Activated T-helper 1 cell treated with anti-CD3 and anti-CD28 coated beads, Interleukin-12 subunit alpha, Interleukin-12 subunit beta, Interleukin-2, Interleukin-4 antibody, amounts not matched to agents 30 ng/mL and 10 ng/mL and 1 ng/mL, durations not matched to agents 14 hours and 24 hours and 36 hours (primary cell): ENCODE results near the gene PSAT1. TPM values are rescaled to one million over a fixed set of nuclear protein-coding genes. Genes with fewer than 3 reads are reported as not detected.
A peak's percentile ranks its signal among the peaks of the same experiment; 100 is the strongest.

Experiments
- DNase-seq: peaks from one replicate; pipeline ENCODE4 v3.0.0; 2021; ENCODE audit warnings: low spot score
- H3K27ac Mint-ChIP-seq: one replicate; pipeline ENCODE4 v1.8.0; 2021; ENCODE audit warnings: mild to moderate bottlenecking, mixed read lengths
- H3K27me3 Mint-ChIP-seq: one replicate; pipeline ENCODE4 v1.8.0; 2022; ENCODE audit warnings: mild to moderate bottlenecking, moderate library complexity, mixed read lengths; ENCODE audit not compliant: insufficient read depth
- H3K36me3 Mint-ChIP-seq: one replicate; pipeline ENCODE4 v1.8.0; 2021; ENCODE audit warnings: low read depth, mixed read lengths
- H3K4me1 Mint-ChIP-seq: one replicate; pipeline ENCODE4 v1.8.0; 2021; ENCODE audit warnings: low read depth, mixed read lengths
- H3K4me3 Mint-ChIP-seq: one replicate; pipeline ENCODE4 v1.8.0; 2021; ENCODE audit warnings: mild to moderate bottlenecking, moderate library complexity, mixed read lengths
- H3K9me3 Mint-ChIP-seq: one replicate; pipeline ENCODE4 v1.8.0; 2021; ENCODE audit warnings: mixed read lengths
- intact Hi-C: fragments of 100-400 bp; cut with micrococcal nuclease; formaldehyde crosslinking; loops from one replicate; pipeline ENCODE4 v1.15.1; 2024
- total RNA-seq: library from RNA; stranded (reverse); gene quantifications from 2 replicates; pipeline ENCODE4 v1.2.3, GENCODE V29; 2022

The PSAT1 gene
- total RNA-seq, 1 donor from 2014 or later, result 85.7 TPM

DNA sequence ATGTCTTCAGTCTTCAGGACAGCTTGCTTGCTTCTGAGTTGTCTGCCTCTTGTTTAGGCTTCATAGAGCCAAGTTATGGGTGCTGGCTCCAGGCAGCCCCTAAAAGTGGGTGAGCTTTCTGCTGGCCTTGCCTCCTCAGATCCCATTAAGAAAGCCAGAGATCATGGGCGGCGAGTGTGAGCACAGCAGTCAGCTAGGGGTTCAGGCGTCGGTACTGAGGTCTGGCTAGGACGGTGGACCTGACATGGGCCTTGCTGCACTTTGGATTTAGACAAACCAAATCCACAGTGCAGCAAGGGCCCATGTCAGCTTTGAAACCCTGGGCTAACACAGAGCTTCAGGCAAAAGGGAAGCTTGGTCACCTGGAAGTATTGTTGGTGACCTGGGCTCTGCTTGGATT is 17.6 kb downstream of the PSAT1 start:
- peaks cover 52% of the 10 kb centered on the region for H3K36me3 Mint-ChIP-seq
- no peaks in the 10 kb centered on the region for H3K9me3 Mint-ChIP-seq
- no peak overlapping the region for H3K27ac Mint-ChIP-seq
- no peaks in the 10 kb centered on the region for H3K27me3 Mint-ChIP-seq
- intact Hi-C loops, result no loop called here
- no peak for DNase-seq
- H3K4me1 Mint-ChIP-seq, result no peaks in the 10 kb centered on the region
- no peak overlapping the region for H3K4me3 Mint-ChIP-seq

DNA sequence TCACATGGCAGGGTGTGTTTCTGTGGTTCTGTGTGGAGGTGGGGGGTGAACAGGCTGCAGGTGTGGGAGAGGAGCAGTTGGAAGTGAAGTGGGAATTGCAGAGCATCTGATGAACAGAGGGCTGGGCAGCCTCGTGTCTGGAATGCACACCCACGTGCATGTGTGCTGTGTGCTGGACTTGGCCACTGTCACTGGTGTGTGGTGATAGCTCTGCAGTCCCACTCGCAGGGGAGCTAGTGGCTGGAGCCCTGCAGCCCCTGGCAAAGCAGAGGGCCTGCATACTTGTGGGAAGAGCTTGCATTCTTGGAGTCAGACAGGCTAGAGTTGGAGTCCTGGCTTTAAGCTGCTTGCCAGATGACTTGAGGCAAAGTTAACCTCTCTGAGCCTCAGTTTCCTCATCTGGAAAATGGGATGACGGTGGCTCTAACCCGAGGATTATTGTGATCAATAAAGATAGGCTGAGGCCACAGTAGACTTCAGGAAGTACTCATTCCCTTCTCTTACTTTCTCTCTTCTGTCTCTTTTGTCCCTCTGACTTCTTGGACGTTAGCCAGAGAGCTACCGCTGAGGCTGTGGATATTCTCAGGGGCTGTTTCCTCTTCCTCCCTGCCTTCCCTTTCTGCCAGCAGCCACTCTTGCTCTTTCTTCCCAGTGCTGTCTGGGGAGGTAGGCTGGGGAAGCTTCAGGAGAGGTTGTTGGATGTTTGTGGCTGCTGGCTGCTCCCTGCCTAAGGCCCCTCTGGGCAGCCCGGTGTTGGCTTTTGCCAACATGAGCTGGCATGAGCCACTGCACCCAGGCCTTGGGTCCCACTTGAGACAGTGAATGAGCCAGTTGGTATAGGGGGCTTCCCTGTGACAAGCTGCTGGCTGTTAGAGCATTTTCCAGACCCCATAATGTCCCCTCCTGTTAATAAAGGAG is 18.3 kb downstream of the PSAT1 start:
- Mint-ChIP-seq H3K27ac (no peak overlapping the region), H3K36me3 (peaks cover 55% of the 10 kb centered on the region), H3K4me3 (no peak overlapping the region), H3K4me1 (no peaks in the 10 kb centered on the region), H3K27me3 (no peaks in the 10 kb centered on the region), H3K9me3 (no peaks in the 10 kb centered on the region)
- DNase-seq, result no peak
- intact Hi-C loops, result no loop called here

GRCh38 chr9:78316166-78316892 is 19.4 kb downstream of the PSAT1 start:
- Mint-ChIP-seq H3K27ac (no peak overlapping the region), H3K9me3 (no peaks in the 10 kb centered on the region), H3K27me3 (no peaks in the 10 kb centered on the region), H3K36me3 (peaks cover 57% of the 10 kb centered on the region), H3K4me1 (no peaks in the 10 kb centered on the region), H3K4me3 (no peak overlapping the region)
- no peak for DNase-seq
- intact Hi-C loops, result no loop called here

- DNase-seq, result no peak
- Mint-ChIP-seq H3K27ac (no peak overlapping the region), H3K4me3 (no peak overlapping the region), H3K36me3 (peaks cover 65% of the 10 kb centered on the region), H3K4me1 (no peaks in the 10 kb centered on the region), H3K27me3 (no peaks in the 10 kb centered on the region), H3K9me3 (no peaks in the 10 kb centered on the region)
- intact Hi-C loops, result no loop called here
Measured at GRCh38 chr9:78319197-78320029, 22.5 kb downstream of the PSAT1 start.

GRCh38 chr9:78320030-78320693 is 23.2 kb downstream of the PSAT1 start:
- H3K27ac Mint-ChIP-seq, result no peak overlapping the region
- peaks cover 2% of the 10 kb centered on the region for H3K4me1 Mint-ChIP-seq
- no peak overlapping the region for H3K4me3 Mint-ChIP-seq
- peaks cover 66% of the 10 kb centered on the region for H3K36me3 Mint-ChIP-seq
- H3K27me3 Mint-ChIP-seq, result no peaks in the 10 kb centered on the region
- DNase-seq, result no peak
- H3K9me3 Mint-ChIP-seq, result no peaks in the 10 kb centered on the region
- intact Hi-C loops, result no loop called here

GRCh38 chr9:78320875-78321496 is 24.1 kb downstream of the PSAT1 start:
- DNase-seq, result no peak
- Mint-ChIP-seq H3K9me3 (no peaks in the 10 kb centered on the region), H3K4me1 (peaks cover 7% of the 10 kb centered on the region), H3K27me3 (no peaks in the 10 kb centered on the region), H3K4me3 (no peak overlapping the region), H3K27ac (no peak overlapping the region), H3K36me3 (peaks cover 69% of the 10 kb centered on the region)
- intact Hi-C loops, result no loop called here

DNA sequence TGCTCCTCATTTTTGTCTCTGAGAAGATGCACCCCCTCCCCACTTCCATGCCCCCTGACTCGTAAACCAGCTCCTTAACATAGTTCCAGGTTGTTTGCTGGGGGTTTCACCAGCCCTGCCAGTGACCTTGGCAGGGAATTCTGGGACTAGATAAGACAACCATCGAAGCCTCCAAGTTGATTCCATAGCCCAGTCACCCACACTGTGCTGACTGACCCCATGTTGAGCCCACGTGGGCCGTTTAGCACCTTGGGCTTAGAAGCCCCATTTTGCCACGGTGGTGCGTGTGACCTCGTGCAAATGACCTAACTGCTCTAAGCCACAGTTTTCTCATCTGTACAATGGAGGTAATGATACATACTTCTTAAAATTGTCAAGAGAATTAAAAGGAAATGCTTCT is 24.6 kb downstream of the PSAT1 start:
- Mint-ChIP-seq H3K36me3 (peaks cover 68% of the 10 kb centered on the region), H3K27me3 (no peaks in the 10 kb centered on the region), H3K27ac (no peak overlapping the region), H3K9me3 (no peaks in the 10 kb centered on the region), H3K4me3 (no peak overlapping the region), H3K4me1 (peaks cover 7% of the 10 kb centered on the region)
- intact Hi-C loops, result no loop called here
- DNase-seq, result no peak

GRCh38 chr9:78324068-78324650 is 27.2 kb downstream of the PSAT1 start:
- peaks cover 7% of the 10 kb centered on the region for H3K4me1 Mint-ChIP-seq

DNA sequence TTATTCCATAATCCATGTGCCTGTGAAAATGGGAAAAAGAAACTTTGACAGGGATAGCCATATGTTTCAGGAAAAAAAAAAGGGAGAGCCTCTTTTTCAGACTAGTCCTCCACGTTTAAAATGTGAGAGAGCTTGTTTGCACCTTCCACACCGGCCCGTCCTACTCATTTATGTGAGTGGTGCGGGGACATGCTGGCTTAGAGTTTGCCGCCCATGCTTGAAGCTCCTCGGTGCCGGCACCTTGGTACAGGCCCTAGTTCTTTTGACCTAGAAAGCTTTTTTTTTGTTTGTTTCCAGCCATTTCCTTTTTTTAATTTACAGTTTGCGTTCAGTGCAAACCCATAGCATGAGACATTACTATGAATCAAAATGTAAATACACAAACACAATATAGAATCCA is 27.8 kb downstream of the PSAT1 start:
- H3K9me3 Mint-ChIP-seq, result no peaks in the 10 kb centered on the region
- H3K27me3 Mint-ChIP-seq, result no peaks in the 10 kb centered on the region
- no peak for DNase-seq
- intact Hi-C loops, result no loop called here
- H3K4me1 Mint-ChIP-seq, result peaks cover 7% of the 10 kb centered on the region
- H3K36me3 Mint-ChIP-seq, result peaks cover 55% of the 10 kb centered on the region
- no peak overlapping the region for H3K4me3 Mint-ChIP-seq
- no peak overlapping the region for H3K27ac Mint-ChIP-seq

More at GRCh38 chr9:78324068-78324650, 27.2 kb downstream of the PSAT1 start:
- no peak for DNase-seq
- intact Hi-C loops, result no loop called here
- Mint-ChIP-seq H3K27me3 (no peaks in the 10 kb centered on the region), H3K36me3 (peaks cover 57% of the 10 kb centered on the region), H3K27ac (peak overlapping the region; percentile 12), H3K9me3 (no peaks in the 10 kb centered on the region), H3K4me3 (no peak overlapping the region)

DNA sequence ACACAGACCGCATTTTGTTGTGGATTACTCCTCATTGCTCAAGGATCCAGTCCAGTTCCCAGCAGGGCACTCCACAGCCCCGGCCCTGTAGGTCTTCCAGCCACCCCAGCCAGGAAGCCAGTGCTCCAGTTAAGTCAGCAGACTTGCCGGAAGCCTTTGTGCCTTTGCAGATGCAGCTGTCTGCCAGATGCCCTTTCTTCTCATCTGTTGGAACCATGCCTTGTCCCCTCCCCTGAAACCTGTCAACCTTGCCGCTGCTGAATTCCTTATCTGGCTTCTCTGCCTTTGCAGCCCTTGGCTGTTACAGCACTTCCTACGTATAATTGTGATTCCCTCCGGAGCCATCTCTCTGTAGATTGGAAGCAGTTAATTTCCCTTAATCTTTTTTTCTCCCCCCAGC is 28.4 kb downstream of the PSAT1 start:
- no peaks in the 10 kb centered on the region for H3K27me3 Mint-ChIP-seq
- intact Hi-C loops, result no loop called here
- H3K4me1 Mint-ChIP-seq, result peaks cover 7% of the 10 kb centered on the region
- H3K36me3 Mint-ChIP-seq, result peaks cover 52% of the 10 kb centered on the region
- H3K27ac Mint-ChIP-seq, result peak overlapping the region; percentile 42
- H3K9me3 Mint-ChIP-seq, result no peaks in the 10 kb centered on the region
- DNase-seq, result no peak
- H3K4me3 Mint-ChIP-seq, result no peak overlapping the region

GRCh38 chr9:78325846-78326360 is 29.0 kb downstream of the PSAT1 start:
- intact Hi-C loops, result no loop called here
- Mint-ChIP-seq H3K4me1 (peaks cover 11% of the 10 kb centered on the region), H3K36me3 (peaks cover 52% of the 10 kb centered on the region), H3K27me3 (no peaks in the 10 kb centered on the region), H3K4me3 (no peak overlapping the region), H3K27ac (no peak overlapping the region), H3K9me3 (no peaks in the 10 kb centered on the region)
- DNase-seq, result no peak
